ENCODE results near the gene AP5Z1.
"Not testable (repeated sequence)": the region's sequence is repeated elsewhere in the genome, so short reads cannot be mapped to it uniquely, and the experiment has no call there.

AP5Z1 gene

DNA sequence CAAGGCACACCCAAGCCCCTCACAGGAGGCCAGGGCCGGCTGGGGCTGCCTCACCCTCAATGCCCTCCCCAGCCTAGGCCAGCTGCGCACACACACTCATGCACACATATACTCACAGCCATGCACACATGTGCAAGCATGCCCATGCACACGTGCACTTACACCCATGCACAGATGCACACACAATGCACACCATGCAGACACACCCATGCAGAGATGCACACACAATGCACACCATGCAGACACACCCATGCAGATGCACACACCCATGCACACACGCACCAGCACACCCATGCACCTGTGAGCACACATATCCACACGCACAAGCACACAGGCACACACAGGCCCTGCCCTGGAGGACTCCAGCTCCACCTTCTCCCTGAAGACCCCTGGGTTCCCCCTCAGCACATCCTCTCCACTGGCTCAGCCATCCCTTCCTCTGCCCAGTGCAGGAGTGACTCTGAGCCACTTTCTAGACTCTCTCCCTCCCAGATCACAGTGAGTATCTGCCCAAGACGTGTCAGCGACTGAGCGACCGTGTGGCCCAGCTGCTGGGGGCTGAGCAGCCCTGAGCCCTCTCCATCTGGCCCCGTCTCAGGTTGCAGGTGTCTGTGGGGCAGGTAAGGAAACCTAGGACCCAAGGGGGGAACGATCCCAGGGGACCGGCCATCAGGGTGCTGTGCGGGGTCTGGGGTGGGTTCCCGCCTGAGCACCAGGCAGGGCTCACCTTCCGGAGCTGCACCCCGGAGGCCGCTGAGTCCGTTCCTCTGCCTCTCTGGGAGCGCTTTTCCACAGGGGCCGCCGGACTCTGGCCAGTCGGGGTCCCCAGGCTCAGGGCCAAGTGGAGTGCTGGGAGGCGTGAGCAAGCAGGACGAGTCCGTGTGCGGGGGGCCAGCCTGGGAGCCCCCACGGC lies 25.8 kb downstream of the AP5Z1 start:
- DNase-seq (ENCODE audit: extremely low read depth in 1 of 2, low read depth in 1 of 2), result no peak

DNA sequence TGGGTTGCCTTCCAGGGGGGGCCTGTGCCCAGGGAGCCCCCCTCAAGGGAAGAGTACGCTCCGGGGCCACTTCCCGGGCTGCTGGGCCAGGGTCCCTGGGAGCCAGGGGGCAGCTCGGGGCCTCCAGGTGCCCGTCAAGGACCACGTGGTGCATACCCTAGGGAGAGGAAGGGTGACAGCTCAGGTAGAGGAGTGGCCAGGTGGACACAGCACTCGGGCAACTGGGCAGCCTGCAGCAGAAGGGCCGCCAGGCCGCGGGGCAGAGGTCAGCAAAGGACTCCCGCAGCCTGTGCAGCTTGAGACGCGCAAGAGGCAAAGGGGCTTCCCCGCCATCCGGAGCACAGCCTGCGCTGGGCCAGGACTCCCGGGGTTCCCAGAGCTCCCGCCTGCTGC lies 26.4 kb downstream of the AP5Z1 start:
- no peak for DNase-seq (ENCODE audit: extremely low read depth in 1 of 2, low read depth in 1 of 2)

DNA sequence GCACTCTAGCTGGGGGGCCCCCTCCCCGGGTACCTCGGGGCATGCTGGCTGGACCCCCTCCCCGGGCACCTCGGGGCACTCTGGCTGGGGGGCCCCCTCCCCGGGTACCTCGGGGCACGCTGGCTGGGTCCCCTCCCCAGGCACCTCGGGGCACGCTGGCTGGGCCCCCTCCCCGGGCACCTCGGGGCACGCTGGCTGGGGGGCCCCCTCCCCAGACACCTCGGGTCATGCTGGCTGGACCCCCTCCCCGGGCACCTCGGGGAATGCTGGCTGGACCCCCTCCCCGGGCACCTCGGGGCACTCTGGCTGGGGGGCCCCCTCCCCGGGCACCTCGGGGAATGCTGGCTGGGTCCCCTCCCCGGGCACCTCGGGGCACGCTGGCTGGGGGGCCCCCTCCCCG lies 27.2 kb downstream of the AP5Z1 start:
- not testable (repeated sequence) for DNase-seq (ENCODE audit: extremely low read depth in 1 of 2, low read depth in 1 of 2)

DNA sequence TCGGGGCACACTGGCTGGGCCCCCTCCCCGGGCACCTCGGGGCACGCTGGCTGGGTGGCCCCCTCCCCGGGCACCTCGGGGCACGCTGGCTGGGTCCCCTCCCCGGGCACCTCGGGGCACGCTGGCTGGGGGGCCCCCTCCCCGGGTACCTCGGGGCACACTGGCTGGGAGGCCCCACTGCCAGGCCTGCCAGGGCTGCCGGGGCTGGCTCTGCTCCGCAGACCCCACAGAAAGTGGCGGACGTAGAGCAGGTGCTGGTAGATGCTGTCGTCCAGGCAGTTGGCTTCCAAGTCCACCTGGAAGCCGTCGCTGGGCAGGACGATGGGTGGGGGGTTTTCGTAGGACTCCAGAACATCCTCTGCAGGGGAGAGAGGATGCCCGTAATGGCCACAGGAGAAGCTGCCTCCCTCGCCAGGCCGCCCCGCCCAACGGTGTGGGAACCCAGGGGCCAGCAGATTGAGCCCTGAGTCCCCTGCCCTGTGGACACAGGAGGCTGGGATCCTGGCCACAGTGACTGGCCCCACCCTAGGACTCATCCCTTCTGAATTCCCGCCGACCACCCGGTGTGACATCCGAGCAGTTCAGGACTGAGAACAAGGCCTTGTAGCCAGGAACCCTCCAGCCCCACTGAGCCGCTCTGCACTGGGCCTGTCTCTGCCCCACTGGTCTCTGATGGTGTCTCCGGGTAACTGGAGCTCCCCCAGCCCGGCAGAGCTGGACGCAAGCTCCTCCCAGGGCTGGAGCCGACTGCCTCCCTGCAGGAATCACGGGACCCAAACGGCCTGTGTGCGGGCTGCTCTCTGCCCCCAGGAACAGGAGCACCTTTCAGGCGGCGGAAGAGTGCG lies 28.2 kb downstream of the AP5Z1 start:
- no peak for DNase-seq (ENCODE audit: extremely low read depth in 1 of 2, low read depth in 1 of 2)

DNA sequence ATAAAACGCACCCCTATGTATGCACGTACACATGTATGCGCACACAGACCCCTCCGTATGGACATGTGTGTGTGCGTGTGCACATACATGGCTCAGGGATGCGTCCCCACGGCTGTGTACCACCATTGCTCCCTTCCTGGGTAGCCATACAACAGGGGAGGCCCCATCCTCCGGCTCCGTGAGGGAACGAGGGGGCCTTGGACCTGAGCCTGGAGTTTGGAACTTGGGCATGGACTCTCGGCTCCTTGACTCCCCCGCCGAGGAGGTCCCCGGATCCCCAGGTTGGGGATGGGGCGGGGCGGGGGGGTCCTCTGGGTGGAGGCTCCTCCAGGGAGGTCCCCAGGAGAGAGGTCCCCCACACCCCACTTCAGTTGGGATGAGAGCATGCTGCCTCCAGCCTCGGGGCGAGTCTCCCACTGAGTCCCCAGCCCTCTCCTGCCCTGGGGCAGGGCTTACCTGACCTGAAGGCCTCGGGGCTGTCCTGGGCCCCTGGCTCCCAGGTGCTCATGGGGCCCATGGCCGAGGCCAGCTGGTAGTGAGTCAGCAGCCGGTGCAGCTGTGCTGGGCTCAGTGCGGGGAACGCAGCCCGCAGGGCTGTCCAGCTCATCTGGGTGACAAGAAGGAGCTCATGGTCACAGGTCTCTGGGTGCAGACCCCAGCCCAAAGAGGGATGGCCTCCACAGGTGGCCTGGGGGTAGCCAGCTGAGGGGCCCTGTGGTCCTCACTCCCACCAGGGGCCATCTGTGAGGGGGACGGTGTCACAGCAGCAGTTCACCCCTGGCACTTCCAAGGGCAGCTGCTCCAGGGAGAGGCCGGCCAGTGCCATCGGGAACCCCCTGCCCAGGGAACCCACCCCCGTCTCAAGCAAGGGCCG lies 29.9 kb downstream of the AP5Z1 start:
- DNase-seq (ENCODE audit: extremely low read depth in 1 of 2, low read depth in 1 of 2), result no peak

- no peak for DNase-seq (ENCODE audit: extremely low read depth in 1 of 2, low read depth in 1 of 2)
These were observed 30.5 kb downstream of the AP5Z1 start for GRCh38 chr7:4805984-4806300.

DNA sequence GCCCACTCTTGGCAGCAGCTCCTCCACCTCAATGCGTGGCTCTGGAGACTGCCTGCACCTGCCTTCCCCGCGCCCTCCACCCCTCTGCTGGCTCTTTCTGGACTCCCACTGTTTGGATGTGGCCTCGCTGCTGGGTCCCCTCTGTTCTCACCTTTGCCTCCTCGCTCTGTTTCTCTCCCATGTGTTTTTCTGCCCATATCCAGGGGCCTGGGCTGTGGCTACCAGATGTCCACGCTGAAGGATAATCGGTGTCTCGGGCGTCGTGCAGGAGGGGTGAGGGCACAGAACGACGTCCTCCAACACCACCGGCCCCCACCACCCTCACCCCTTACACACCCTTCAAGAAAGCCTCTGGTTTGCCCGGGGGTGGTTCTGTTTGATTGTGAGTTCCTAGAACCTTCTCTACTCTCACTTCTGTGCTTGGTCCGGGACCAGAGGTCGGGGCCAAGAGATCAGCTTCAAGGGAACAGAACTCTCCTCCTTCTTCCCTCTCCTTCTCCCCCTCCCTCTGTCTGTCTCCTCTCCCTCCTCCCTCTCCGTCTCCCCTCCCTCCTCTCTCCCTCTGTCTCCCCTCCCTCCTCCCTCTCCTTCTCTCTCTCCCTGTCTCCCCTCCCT lies 31.7 kb downstream of the AP5Z1 start:
- no peak for DNase-seq (ENCODE audit: extremely low read depth in 1 of 2, low read depth in 1 of 2)

- no peak for DNase-seq (ENCODE audit: extremely low read depth in 1 of 2, low read depth in 1 of 2)
These were observed 32.2 kb downstream of the AP5Z1 start for GRCh38 chr7:4807598-4808016.

DNA sequence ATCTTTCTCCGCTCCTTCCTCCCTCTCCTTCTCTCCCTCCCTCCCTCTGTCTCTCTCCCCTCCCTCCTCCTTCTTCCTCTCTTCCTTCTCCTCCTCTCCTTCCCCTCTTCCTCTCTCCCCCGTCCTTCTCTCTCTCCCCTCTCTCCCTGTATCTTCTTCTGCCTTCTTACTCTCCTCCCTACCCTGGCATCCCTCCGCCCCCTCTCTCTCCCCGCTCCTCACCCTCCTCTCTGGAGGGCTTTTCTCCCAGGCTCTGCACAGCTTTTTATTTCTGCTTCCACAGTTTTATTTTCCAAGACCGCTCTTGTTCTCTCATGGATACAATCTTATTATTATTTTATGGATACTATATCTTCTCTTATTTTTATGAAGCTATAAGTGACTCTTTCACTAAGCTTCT lies 32.6 kb downstream of the AP5Z1 start:
- DNase-seq (ENCODE audit: extremely low read depth in 1 of 2, low read depth in 1 of 2), result no peak

DNA sequence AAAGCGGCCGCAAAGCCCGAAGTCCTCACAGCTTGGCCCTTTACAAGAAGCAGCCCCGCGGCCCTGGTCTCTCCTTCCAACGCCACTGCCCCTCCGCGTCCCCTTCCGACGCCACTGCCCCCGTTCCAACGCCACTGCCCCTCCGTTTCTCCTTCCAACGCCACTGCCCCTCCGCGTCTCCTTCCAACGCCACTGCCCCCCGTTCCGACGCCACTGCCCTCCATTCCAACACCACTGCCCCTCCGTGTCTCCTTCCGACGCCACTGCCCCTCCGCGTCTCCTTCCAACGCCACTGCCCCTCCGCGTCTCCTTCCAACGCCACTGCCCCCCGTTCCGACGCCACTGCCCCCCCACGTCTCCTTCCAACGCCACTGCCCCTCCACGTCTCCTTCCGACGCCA lies 33.1 kb downstream of the AP5Z1 start:
- DNase-seq (ENCODE audit: extremely low read depth in 1 of 2, low read depth in 1 of 2), result no peak

DNA sequence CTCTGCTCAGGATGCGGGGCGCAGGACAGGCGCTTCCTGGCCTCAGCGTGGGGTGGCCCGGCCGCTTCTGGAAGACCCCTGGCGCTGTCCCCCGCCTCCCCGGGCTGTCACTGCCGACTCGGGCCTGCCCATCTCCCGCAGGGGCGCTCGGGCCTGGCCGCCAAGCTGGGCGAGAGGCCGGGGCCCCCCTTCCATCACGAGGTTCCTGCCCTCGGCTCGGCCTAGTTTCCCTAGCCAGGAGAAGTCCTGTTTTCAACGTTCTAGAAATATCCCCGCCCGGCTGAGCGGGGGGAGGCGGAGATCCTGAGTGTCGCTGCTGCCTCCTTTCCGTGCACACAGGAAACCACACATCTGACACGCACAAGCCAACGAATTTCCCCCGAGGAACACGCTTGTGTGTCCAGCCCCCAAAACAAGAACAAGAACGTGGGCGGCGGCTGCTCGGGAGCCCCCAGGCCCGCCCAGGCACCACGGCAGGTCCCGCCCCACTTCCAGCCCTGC lies 33.7 kb downstream of the AP5Z1 start:
- DNase-seq (ENCODE audit: extremely low read depth in 1 of 2, low read depth in 1 of 2), result no peak

DNA sequence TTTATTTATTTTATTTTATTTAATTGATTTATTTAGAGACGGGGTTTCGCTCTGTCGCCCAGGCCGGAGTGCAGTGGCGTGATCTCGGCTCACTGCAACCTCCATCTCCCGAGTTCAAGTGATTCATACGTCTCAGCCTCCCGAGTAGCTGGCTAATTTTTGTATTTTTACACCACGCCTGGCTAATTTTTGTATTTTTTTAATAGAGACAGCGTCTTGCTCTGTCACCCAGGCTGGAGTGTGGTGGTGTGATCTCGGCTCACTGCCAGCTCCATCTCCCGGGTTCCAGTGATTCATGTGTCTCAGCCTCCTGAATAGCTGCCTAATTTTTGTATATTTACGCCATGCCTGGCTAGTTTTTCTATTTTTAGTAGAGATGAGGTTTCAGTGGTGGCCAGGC lies 34.2 kb downstream of the AP5Z1 start:
- DNase-seq (ENCODE audit: extremely low read depth in 1 of 2, low read depth in 1 of 2), result no peak

- DNase-seq (ENCODE audit: extremely low read depth in 1 of 2, low read depth in 1 of 2), result no peak
These were observed 39.0 kb downstream of the AP5Z1 start for GRCh38 chr7:4814433-4814832.

DNA sequence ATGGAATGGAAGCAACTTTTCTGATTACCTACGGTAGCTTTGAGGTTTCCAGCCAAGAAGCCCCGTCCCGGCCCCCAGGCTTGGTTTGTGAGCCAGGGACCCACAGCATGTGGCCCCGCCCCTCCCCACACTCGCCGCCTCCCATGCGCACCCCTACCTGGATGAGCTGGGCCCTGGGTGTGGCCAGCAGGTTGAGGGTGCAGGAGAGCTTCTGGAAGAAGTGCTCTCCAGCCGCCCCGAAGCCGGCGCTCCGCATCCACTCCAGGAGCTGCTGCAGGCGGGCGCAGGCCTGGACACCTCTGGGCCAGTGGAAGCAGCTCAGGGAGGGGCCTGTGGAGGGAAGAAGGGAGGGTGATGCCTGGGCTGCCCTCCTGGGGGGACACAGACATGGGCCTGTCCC lies 39.7 kb downstream of the AP5Z1 start:
- DNase-seq (ENCODE audit: extremely low read depth in 1 of 2, low read depth in 1 of 2), result no peak

- no peak for DNase-seq (ENCODE audit: extremely low read depth in 1 of 2, low read depth in 1 of 2)
These were observed 40.4 kb downstream of the AP5Z1 start for GRCh38 chr7:4815609-4816418.

DNA sequence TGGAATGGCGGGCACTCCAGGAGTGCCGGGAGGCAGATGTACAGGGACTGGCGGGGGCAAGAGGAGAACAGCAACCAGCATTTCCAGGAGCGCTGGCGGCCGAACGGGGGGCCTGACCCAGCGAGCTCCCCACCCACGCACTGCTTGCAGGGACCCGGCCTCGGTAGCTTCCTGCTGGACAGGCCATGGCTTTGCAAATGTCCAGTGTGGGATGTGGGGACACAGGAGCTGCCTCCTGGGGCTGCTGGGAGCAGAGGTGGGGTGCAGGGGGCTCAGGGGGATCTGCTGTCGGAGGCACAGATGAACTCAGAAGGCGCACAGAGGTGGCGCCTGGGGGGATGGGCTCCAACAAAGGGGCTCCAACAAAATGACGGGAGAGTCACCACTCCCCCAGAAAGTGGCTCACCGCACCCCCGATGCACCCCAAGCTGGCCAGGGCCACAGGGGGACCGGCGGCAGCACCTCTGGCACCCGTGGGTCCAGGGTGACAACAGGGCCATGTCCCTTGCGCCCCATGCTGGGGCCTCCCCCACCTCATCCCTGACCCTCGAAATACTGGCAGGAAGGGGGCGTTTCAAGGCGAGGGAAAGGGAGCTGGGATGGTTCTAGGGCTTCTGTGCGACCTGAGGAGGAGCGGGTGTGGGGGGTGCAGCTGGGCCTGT lies 41.1 kb downstream of the AP5Z1 start:
- DNase-seq (ENCODE audit: extremely low read depth in 1 of 2, low read depth in 1 of 2), result no peak

GRCh38 chr7:4817178-4817901 lies 41.9 kb downstream of the AP5Z1 start:
- no peak for DNase-seq (ENCODE audit: extremely low read depth in 1 of 2, low read depth in 1 of 2)

DNA sequence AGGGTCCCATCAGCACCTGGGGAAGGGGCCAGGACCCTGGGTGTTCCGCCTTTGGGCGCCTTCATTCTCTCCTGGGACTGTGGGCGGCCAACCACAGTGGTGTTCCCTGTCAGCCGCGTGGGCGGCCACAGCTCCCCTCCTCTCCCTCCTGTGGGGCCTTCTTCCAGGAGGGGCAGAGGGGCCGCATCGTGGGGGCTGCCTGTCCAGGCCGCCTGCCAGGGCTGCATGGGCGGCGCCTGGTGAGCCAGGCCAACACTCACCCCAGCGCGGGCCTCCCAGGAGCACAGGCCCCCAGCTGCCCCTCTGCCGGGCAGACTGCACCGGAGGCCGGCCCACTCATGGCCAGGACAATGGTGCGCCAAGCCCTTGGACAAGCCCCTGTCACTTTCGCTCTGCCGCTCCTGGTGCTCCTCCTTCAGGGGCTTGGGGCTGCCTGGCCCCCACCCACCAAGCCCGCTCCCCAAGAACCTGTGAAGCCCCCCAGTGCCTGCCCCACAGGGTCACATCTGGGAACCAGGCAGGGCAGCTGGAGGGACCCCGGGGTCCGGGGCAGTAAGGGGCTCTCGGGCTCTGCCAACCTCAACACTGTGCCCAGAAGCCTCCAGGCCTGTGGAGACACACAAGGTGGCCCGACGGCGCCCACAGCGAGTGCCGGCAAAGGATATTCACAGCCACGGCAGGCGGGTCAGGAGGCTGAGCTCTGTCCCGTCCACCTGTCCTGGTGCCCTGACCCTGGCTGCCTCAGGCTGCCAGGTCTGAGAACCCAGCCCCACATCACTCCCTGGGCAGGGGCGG lies 42.8 kb downstream of the AP5Z1 start:
- DNase-seq (ENCODE audit: extremely low read depth in 1 of 2, low read depth in 1 of 2), result no peak

Measured in activated CD8-positive, alpha-beta memory T cell treated with anti-CD3 and anti-CD28 coated beads for 1 hour (primary cell).